Measurements from ENCODE around the gene HDAC7.

HDAC7 gene

GRCh38 chr12:47747126-47747525 lies 72.6 kb downstream of the HDAC7 start:
- no peaks in the 10 kb centered on the region for H3F3A ChIP-seq (ENCODE audit: low read depth)
- no peak overlapping the region for H2AFZ ChIP-seq (ENCODE audit: low read length)
- H3K9me2 ChIP-seq (replicated peaks; ENCODE audit: low read depth, low read length): no peaks in the 10 kb centered on the region
- H4K20me1 ChIP-seq (ENCODE audit: insufficient read depth, low read length, poor library complexity, severe bottlenecking): no peaks in the 10 kb centered on the region
- H3K4me2 ChIP-seq (ENCODE audit: low read depth, low read length, poor library complexity, severe bottlenecking): no peak overlapping the region
- H3K9me3 ChIP-seq (ENCODE audit: insufficient read depth, low read depth, low read length): no peaks in the 10 kb centered on the region
- peaks cover 3% of the 10 kb centered on the region; the same call in 1 of the 2 replicates for H3K36me3 ChIP-seq (ENCODE audit: insufficient read depth, low read length)
- no peaks in the 10 kb centered on the region for H3K79me2 ChIP-seq (ENCODE audit: insufficient read depth, low read length)
- no peaks in the 10 kb centered on the region for H3K27me3 ChIP-seq (ENCODE audit: insufficient read depth, low read length, poor library complexity, severe bottlenecking)
- peaks cover 4% of the 10 kb centered on the region for H3K4me1 ChIP-seq (ENCODE audit: insufficient read depth, low read length, poor library complexity, severe bottlenecking)
- H3K4me3 ChIP-seq (ENCODE audit: low read length, poor library complexity, severe bottlenecking): no peak overlapping the region
- TF ChIP-seq, protein P1, sequence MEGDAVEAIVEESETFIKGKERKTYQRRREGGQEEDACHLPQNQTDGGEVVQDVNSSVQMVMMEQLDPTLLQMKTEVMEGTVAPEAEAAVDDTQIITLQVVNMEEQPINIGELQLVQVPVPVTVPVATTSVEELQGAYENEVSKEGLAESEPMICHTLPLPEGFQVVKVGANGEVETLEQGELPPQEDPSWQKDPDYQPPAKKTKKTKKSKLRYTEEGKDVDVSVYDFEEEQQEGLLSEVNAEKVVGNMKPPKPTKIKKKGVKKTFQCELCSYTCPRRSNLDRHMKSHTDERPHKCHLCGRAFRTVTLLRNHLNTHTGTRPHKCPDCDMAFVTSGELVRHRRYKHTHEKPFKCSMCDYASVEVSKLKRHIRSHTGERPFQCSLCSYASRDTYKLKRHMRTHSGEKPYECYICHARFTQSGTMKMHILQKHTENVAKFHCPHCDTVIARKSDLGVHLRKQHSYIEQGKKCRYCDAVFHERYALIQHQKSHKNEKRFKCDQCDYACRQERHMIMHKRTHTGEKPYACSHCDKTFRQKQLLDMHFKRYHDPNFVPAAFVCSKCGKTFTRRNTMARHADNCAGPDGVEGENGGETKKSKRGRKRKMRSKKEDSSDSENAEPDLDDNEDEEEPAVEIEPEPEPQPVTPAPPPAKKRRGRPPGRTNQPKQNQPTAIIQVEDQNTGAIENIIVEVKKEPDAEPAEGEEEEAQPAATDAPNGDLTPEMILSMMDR (conservative IDR thresholded peaks at IDR 0.05; ENCODE audit: low read length): no peak
- TF ChIP-seq EZH2phosphoT487 (IDR thresholded peaks at IDR 0.05; ENCODE audit: borderline replicate concordance): no peak
- H3K9ac ChIP-seq (ENCODE audit: low read depth, low read length, poor library complexity, severe bottlenecking): no peak overlapping the region

DNA sequence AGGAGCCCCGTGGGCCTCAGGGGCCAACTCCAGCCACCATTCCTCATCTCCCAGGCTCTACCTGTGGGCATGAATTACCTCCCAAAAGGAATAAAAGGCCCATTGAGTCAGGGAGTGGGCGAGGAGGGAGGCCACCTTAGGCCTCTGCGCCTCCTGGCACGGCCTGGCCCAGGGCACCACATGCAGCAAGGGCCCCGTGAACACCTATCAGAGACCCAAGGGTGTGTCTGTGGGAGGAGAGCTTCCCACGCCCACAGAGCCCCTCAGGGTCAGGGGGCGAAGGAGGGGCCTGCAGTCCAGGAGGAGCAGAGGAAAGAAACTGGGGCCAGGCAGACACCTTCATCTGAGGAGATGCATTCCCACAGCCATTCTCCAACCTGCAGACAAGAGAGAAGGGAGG lies 73.2 kb downstream of the HDAC7 start:
- Histone ChIP-seq H3K27me3 (ENCODE audit: insufficient read depth, low read length, poor library complexity, severe bottlenecking) (no peaks in the 10 kb centered on the region), H3K36me3 (ENCODE audit: insufficient read depth, low read length) (peaks cover 3% of the 10 kb centered on the region; the same call in 1 of the 2 replicates), H4K20me1 (ENCODE audit: insufficient read depth, low read length, poor library complexity, severe bottlenecking) (no peaks in the 10 kb centered on the region), H3K4me2 (ENCODE audit: low read depth, low read length, poor library complexity, severe bottlenecking) (no peak overlapping the region), H3K79me2 (ENCODE audit: insufficient read depth, low read length) (no peaks in the 10 kb centered on the region), H3F3A (ENCODE audit: low read depth) (peaks cover 4% of the 10 kb centered on the region; the same call in 1 of the 2 replicates), H3K9me2 (replicated peaks; ENCODE audit: low read depth, low read length) (no peaks in the 10 kb centered on the region), H3K4me1 (ENCODE audit: insufficient read depth, low read length, poor library complexity, severe bottlenecking) (peaks cover 9% of the 10 kb centered on the region), H3K9ac (ENCODE audit: low read depth, low read length, poor library complexity, severe bottlenecking) (no peak overlapping the region), H3K4me3 (ENCODE audit: low read length, poor library complexity, severe bottlenecking) (no peak overlapping the region), H3K9me3 (ENCODE audit: insufficient read depth, low read depth, low read length) (no peaks in the 10 kb centered on the region), H2AFZ (ENCODE audit: low read length) (no peak overlapping the region)
- TF ChIP-seq, protein P1 (conservative IDR thresholded peaks at IDR 0.05; ENCODE audit: low read length): no peak
- TF ChIP-seq EZH2phosphoT487 (IDR thresholded peaks at IDR 0.05; ENCODE audit: borderline replicate concordance): no peak

GRCh38 chr12:47746073-47746472 lies 73.6 kb downstream of the HDAC7 start:
- Histone ChIP-seq H3K4me1 (ENCODE audit: insufficient read depth, low read length, poor library complexity, severe bottlenecking) (peaks cover 11% of the 10 kb centered on the region), H3K4me2 (ENCODE audit: low read depth, low read length, poor library complexity, severe bottlenecking) (no peak overlapping the region), H3K4me3 (ENCODE audit: low read length, poor library complexity, severe bottlenecking) (no peak overlapping the region), H3F3A (ENCODE audit: low read depth) (peaks cover 4% of the 10 kb centered on the region; the same call in 1 of the 2 replicates), H3K79me2 (ENCODE audit: insufficient read depth, low read length) (no peaks in the 10 kb centered on the region), H3K9me2 (replicated peaks; ENCODE audit: low read depth, low read length) (no peaks in the 10 kb centered on the region), H2AFZ (ENCODE audit: low read length) (no peak overlapping the region), H3K27me3 (ENCODE audit: insufficient read depth, low read length, poor library complexity, severe bottlenecking) (no peaks in the 10 kb centered on the region), H3K36me3 (ENCODE audit: insufficient read depth, low read length) (peaks cover 3% of the 10 kb centered on the region; the same call in 1 of the 2 replicates), H3K9ac (ENCODE audit: low read depth, low read length, poor library complexity, severe bottlenecking) (no peak overlapping the region), H3K9me3 (ENCODE audit: insufficient read depth, low read depth, low read length) (no peaks in the 10 kb centered on the region), H4K20me1 (ENCODE audit: insufficient read depth, low read length, poor library complexity, severe bottlenecking) (no peaks in the 10 kb centered on the region)
- no peak for TF ChIP-seq EZH2phosphoT487 (IDR thresholded peaks at IDR 0.05; ENCODE audit: borderline replicate concordance)
- TF ChIP-seq, protein P1 (conservative IDR thresholded peaks at IDR 0.05; ENCODE audit: low read length): no peak
